Neural cell (in vitro differentiated cells): ENCODE measurements around the gene ZNF283. TPM values are rescaled to one million over a fixed set of nuclear protein-coding genes. Genes with fewer than 3 reads are reported as not detected.
"Not testable (repeated sequence)": the region's sequence is repeated elsewhere in the genome, so short reads cannot be mapped to it uniquely, and the experiment has no call there.

Source experiments
- H2AFZ ChIP-seq: fragments of 200-600, 300-800 bp; sonication (generic), shearing (Covaris generic); 2 replicates; pipeline ENCODE4 v1.6.0; 2014; ENCODE audit warnings: low read depth, mild to moderate bottlenecking, antibody characterized with exemption, low read length, moderate library complexity
- H3F3A ChIP-seq: fragments of 200-600 bp; shearing (Covaris generic); 2 replicates; pipeline ENCODE4 v1.6.1; 2016; ENCODE audit warnings: mild to moderate bottlenecking, moderate library complexity, mixed read lengths, antibody characterized with exemption, low read length; ENCODE audit not compliant: insufficient read depth, poor library complexity, severe bottlenecking
- H3K27ac ChIP-seq: fragments of 200-600, 300-800 bp; sonication (generic), shearing (Covaris generic); 2 replicates; pipeline ENCODE4 v1.5.1; 2014; ENCODE audit warnings: mild to moderate bottlenecking, low read length, moderate library complexity
- H3K27me3 ChIP-seq: fragments of 300-800, 200-600 bp; sonication (generic), shearing (Covaris generic); 2 replicates; pipeline ENCODE4 v1.6.0; 2014; ENCODE audit warnings: mild to moderate bottlenecking, low read depth, low read length, moderate library complexity; ENCODE audit not compliant: insufficient read depth
- H3K36me3 ChIP-seq: fragments of 300-800, 200-600 bp; sonication (generic), shearing (Covaris generic); 2 replicates; pipeline ENCODE4 v1.5.1; 2014; ENCODE audit warnings: mild to moderate bottlenecking, antibody characterized with exemption, low read length, moderate library complexity; ENCODE audit not compliant: insufficient read depth
- H3K4me2 ChIP-seq: fragments of 300-800, 200-600 bp; sonication (generic), shearing (Covaris generic); 2 replicates; pipeline ENCODE4 v1.6.0; 2014; ENCODE audit warnings: mild to moderate bottlenecking, low read length
- H3K4me3 ChIP-seq: fragments of 300-800, 200-600 bp; sonication (generic), shearing (Covaris generic); 2 replicates; pipeline ENCODE4 v1.5.1; 2014; ENCODE audit warnings: mild to moderate bottlenecking, low read length, moderate library complexity
- H3K79me2 ChIP-seq: fragments of 200-600 bp; shearing (Covaris generic); replicated peaks from 2 replicates; pipeline ENCODE4 v1.6.0; 2014; ENCODE audit warnings: mild to moderate bottlenecking, low read length, moderate library complexity; ENCODE audit not compliant: insufficient read depth
- H3K9ac ChIP-seq: fragments of 300-800, 200-600 bp; sonication (generic), shearing (Covaris generic); 2 replicates; pipeline ENCODE4 v1.6.1; 2016; ENCODE audit warnings: mild to moderate bottlenecking, low read length, mixed read lengths
- H3K9me2 ChIP-seq: fragments of 200-600 bp; shearing (Covaris generic); 2 replicates; pipeline ENCODE4 v1.6.1; 2016; ENCODE audit warnings: mild to moderate bottlenecking, low read length, mixed read lengths; ENCODE audit not compliant: insufficient read depth
- H3K9me3 ChIP-seq: fragments of 200-600, 300-800 bp; sonication (generic), shearing (Covaris generic); 2 replicates; pipeline ENCODE4 v1.6.1; 2016; ENCODE audit warnings: mild to moderate bottlenecking, mixed run types, low read length, moderate library complexity, mixed read lengths
- H4K20me1 ChIP-seq: fragments of 200-600 bp; shearing (Covaris generic); 2 replicates; pipeline ENCODE4 v1.6.1; 2016; ENCODE audit warnings: mild to moderate bottlenecking, mixed run types; ENCODE audit not compliant: insufficient read depth
- EP300 ChIP-seq: fragments of 450-650 bp; conservative IDR thresholded peaks from 2 replicates; pipeline ENCODE4 v1.6.1; 2014; ENCODE audit warnings: antibody characterized with exemption, mild to moderate bottlenecking, moderate library complexity; ENCODE audit not compliant: poor library complexity, severe bottlenecking
- EZH2 ChIP-seq: fragments of 200-600, 300-800 bp; shearing (Covaris generic), sonication (generic); IDR thresholded peaks from 2 replicates; pipeline ENCODE4 v1.6.1; 2014; ENCODE audit warnings: antibody characterized with exemption, low read length, borderline replicate concordance, mild to moderate bottlenecking; ENCODE audit not compliant: insufficient read depth, poor library complexity, severe bottlenecking
- MXI1 ChIP-seq: fragments of 450-650 bp; conservative IDR thresholded peaks from 2 replicates; pipeline ENCODE4 v1.6.1; 2014; ENCODE audit warnings: antibody characterized with exemption, mild to moderate bottlenecking; ENCODE audit not compliant: poor library complexity, severe bottlenecking
- SMC3 ChIP-seq: fragments of 450-650 bp; conservative IDR thresholded peaks from 2 replicates; pipeline ENCODE4 v1.6.1; 2014; ENCODE audit warnings: antibody characterized with exemption, mild to moderate bottlenecking, moderate library complexity; ENCODE audit not compliant: poor library complexity
- TAF1 ChIP-seq: IDR thresholded peaks from 2 replicates; pipeline ENCODE4 v1.6.1; 2012; ENCODE audit warnings: low read depth
- polyA plus RNA-seq: library from polyadenylated mRNA; depleted of rRNA; stranded (reverse); fragments of >200 nt; gene quantifications from 2 replicates; pipeline ENCODE4 v1.2.3, GENCODE V29; 2014
- TF ChIP-seq, protein P1 (sequence below): fragments of 450-650 bp; IDR thresholded peaks from 2 replicates; pipeline ENCODE4 v1.5.1; 2014; ENCODE audit warnings: antibody characterized with exemption, mild to moderate bottlenecking, moderate library complexity; ENCODE audit not compliant: poor library complexity, severe bottlenecking
- TF ChIP-seq, protein P2 (sequence below): IDR thresholded peaks from 2 replicates; pipeline ENCODE4 v1.6.1; 2012; ENCODE audit warnings: borderline replicate concordance

Gene ZNF283
- polyA plus RNA-seq, 1 donor from 2014 or later, result 14.9 TPM

DNA sequence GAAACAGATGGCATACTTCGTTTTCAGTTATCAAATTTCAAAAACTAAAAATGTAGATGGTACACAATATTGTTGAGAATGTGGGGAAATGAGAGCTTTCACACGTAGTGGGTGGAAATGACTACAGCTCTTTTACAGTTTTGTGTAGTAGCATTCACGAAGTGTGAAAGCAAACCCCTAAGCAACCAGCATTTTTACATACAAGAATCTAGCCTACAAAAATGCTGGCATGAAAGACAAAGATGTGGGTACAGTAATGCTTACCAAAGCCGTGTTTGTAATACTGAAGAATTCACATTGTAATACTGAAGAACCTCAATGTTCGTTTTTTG is 6.3 kb upstream of the ZNF283 start:
- H3K27ac ChIP-seq, result no peak overlapping the region
- H3K36me3 ChIP-seq, result no peaks in the 10 kb centered on the region
- no peaks in the 10 kb centered on the region for H3K9me3 ChIP-seq
- no peak overlapping the region for H3K4me2 ChIP-seq
- no peaks in the 10 kb centered on the region for H3F3A ChIP-seq
- H4K20me1 ChIP-seq, result no peaks in the 10 kb centered on the region
- H3K9me2 ChIP-seq, result no peaks in the 10 kb centered on the region
- no peaks in the 10 kb centered on the region for H3K27me3 ChIP-seq
- H3K9ac ChIP-seq, result no peak overlapping the region
- no peak for TF ChIP-seq TAF1
- TF ChIP-seq, protein P1, sequence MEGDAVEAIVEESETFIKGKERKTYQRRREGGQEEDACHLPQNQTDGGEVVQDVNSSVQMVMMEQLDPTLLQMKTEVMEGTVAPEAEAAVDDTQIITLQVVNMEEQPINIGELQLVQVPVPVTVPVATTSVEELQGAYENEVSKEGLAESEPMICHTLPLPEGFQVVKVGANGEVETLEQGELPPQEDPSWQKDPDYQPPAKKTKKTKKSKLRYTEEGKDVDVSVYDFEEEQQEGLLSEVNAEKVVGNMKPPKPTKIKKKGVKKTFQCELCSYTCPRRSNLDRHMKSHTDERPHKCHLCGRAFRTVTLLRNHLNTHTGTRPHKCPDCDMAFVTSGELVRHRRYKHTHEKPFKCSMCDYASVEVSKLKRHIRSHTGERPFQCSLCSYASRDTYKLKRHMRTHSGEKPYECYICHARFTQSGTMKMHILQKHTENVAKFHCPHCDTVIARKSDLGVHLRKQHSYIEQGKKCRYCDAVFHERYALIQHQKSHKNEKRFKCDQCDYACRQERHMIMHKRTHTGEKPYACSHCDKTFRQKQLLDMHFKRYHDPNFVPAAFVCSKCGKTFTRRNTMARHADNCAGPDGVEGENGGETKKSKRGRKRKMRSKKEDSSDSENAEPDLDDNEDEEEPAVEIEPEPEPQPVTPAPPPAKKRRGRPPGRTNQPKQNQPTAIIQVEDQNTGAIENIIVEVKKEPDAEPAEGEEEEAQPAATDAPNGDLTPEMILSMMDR, result no peak
- TF ChIP-seq EP300, result no peak
- TF ChIP-seq, protein P2, sequence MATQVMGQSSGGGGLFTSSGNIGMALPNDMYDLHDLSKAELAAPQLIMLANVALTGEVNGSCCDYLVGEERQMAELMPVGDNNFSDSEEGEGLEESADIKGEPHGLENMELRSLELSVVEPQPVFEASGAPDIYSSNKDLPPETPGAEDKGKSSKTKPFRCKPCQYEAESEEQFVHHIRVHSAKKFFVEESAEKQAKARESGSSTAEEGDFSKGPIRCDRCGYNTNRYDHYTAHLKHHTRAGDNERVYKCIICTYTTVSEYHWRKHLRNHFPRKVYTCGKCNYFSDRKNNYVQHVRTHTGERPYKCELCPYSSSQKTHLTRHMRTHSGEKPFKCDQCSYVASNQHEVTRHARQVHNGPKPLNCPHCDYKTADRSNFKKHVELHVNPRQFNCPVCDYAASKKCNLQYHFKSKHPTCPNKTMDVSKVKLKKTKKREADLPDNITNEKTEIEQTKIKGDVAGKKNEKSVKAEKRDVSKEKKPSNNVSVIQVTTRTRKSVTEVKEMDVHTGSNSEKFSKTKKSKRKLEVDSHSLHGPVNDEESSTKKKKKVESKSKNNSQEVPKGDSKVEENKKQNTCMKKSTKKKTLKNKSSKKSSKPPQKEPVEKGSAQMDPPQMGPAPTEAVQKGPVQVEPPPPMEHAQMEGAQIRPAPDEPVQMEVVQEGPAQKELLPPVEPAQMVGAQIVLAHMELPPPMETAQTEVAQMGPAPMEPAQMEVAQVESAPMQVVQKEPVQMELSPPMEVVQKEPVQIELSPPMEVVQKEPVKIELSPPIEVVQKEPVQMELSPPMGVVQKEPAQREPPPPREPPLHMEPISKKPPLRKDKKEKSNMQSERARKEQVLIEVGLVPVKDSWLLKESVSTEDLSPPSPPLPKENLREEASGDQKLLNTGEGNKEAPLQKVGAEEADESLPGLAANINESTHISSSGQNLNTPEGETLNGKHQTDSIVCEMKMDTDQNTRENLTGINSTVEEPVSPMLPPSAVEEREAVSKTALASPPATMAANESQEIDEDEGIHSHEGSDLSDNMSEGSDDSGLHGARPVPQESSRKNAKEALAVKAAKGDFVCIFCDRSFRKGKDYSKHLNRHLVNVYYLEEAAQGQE, result no peak
- TF ChIP-seq SMC3, result no peak
- no peak for TF ChIP-seq EZH2
- TF ChIP-seq MXI1, result no peak
- H2AFZ ChIP-seq, result no peak overlapping the region
- no peak overlapping the region for H3K4me3 ChIP-seq
- no peaks in the 10 kb centered on the region for H3K79me2 ChIP-seq

- H3K4me2 ChIP-seq, H3K36me3 ChIP-seq, H3K79me2 ChIP-seq, H3K4me3 ChIP-seq, H3K27me3 ChIP-seq, H3K9me2 ChIP-seq, H2AFZ ChIP-seq, H3K27ac ChIP-seq, H3K9me3 ChIP-seq, H3F3A ChIP-seq, H3K9ac ChIP-seq, H4K20me1 ChIP-seq: not testable (repeated sequence)
Observed at GRCh38 chr19:43823856-43824255, 3.3 kb upstream of the ZNF283 start.

- not testable (repeated sequence) for H3K27ac ChIP-seq, H3F3A ChIP-seq, H3K36me3 ChIP-seq, H4K20me1 ChIP-seq, H3K4me2 ChIP-seq, H3K9me3 ChIP-seq, H3K9ac ChIP-seq, H3K27me3 ChIP-seq, H3K9me2 ChIP-seq, H2AFZ ChIP-seq, H3K79me2 ChIP-seq, H3K4me3 ChIP-seq
Observed at GRCh38 chr19:43824572-43824971, 2.5 kb upstream of the ZNF283 start.
